Body of pancreas (tissue), 4 donors: ENCODE results near the gene KIAA0825.

ENCODE experiments used
- POLR2A ChIP-seq, 3 donors: fragments of 450-650 bp; IDR thresholded peaks; one replicate each; pipeline ENCODE4 v1.6.1; 2016; ENCODE audit warnings: antibody characterized with exemption in 3 of 3, mild to moderate bottlenecking in 2 of 3
- TF ChIP-seq, protein P1 (sequence below), 7 experiments: fragments of 450-650 bp in 4 of 7; fragments of 200-600 bp in 3 of 7; sonication (generic) in 3 of 7; IDR thresholded peaks; one replicate each; pipeline ENCODE4 v1.5.1; 2016 to 2019; ENCODE audit warnings: antibody characterized with exemption in 7 of 7

GRCh38 chr5:94577466-94578245, 40.7 kb downstream of the KIAA0825 start:
- TF ChIP-seq, protein P1, sequence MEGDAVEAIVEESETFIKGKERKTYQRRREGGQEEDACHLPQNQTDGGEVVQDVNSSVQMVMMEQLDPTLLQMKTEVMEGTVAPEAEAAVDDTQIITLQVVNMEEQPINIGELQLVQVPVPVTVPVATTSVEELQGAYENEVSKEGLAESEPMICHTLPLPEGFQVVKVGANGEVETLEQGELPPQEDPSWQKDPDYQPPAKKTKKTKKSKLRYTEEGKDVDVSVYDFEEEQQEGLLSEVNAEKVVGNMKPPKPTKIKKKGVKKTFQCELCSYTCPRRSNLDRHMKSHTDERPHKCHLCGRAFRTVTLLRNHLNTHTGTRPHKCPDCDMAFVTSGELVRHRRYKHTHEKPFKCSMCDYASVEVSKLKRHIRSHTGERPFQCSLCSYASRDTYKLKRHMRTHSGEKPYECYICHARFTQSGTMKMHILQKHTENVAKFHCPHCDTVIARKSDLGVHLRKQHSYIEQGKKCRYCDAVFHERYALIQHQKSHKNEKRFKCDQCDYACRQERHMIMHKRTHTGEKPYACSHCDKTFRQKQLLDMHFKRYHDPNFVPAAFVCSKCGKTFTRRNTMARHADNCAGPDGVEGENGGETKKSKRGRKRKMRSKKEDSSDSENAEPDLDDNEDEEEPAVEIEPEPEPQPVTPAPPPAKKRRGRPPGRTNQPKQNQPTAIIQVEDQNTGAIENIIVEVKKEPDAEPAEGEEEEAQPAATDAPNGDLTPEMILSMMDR (IDR thresholded peaks at IDR 0.05) = no peak
- TF ChIP-seq POLR2A (IDR thresholded peaks at IDR 0.05) = no peak
